SK-N-SH (cell line): ENCODE results near the gene RNF212B. TPM values are rescaled to one million over a fixed set of nuclear protein-coding genes. Genes with fewer than 3 reads are reported as not detected.

Experiments
- CTCF ChIA-PET: fragments of 300-600, 350-600 bp; formaldehyde crosslinking; extraction: SDS; loops from one replicate; lab custom pipeline; 2021; lab: Yijun Ruan, JAX
- POLR2A ChIA-PET: fragments of 350-600 bp; sonication (Branson Sonifier 250); formaldehyde crosslinking; extraction: SDS; loops from one replicate; lab custom pipeline; 2020; ENCODE audit warnings: antibody characterized with exemption, inconsistent platforms; lab: Yijun Ruan, JAX
- DNase-seq: peaks from one replicate; pipeline ENCODE4 v3.0.0; 2012
- H2AFZ ChIP-seq: fragments of 200-600 bp; sonication (generic); 2 replicates; pipeline ENCODE4 v1.8.1; 2016; ENCODE audit warnings: antibody characterized with exemption, mild to moderate bottlenecking, low read depth
- H3F3A ChIP-seq: fragments of 200-600 bp; sonication (generic); replicated peaks from 2 replicates; pipeline ENCODE3; 2016; ENCODE audit warnings: antibody characterized with exemption, mild to moderate bottlenecking; ENCODE audit not compliant: insufficient read depth
- H3K27ac ChIP-seq, 2 experiments: fragments of 200-500 bp in 1 of 2; fragments of 200-600 bp in 1 of 2; sonication (Bioruptor generic) in 1 of 2; sonication (generic), shearing (Covaris generic) in 1 of 2; 2 replicates each; pipeline versions ENCODE4 v1.5.1 to v1.6.1; 2014 to 2016; ENCODE audit warnings: low read depth in 2 of 2, inconsistent platforms in 1 of 2, low read length in 1 of 2, mild to moderate bottlenecking in 1 of 2, mixed read lengths in 1 of 2
- H3K27me3 ChIP-seq: fragments of 200-600 bp; sonication (generic), shearing (Covaris generic); 2 replicates; pipeline ENCODE4 v1.6.1; 2016; ENCODE audit warnings: mixed run types; ENCODE audit not compliant: insufficient read depth
- H3K36me3 ChIP-seq, 2 experiments: fragments of 200-500 bp in 1 of 2; fragments of 200-600 bp in 1 of 2; sonication (Bioruptor generic) in 1 of 2; sonication (generic) in 1 of 2; replicated peaks in 1 of 2; 2 replicates each; pipeline versions ENCODE3 to v1.5.1; 2014 to 2016; ENCODE audit warnings: low read length in 1 of 2, mild to moderate bottlenecking in 1 of 2; ENCODE audit not compliant: insufficient read depth in 2 of 2, control insufficient read depth in 1 of 2
- H3K4me1 ChIP-seq, 2 experiments: fragments of 200-500 bp in 1 of 2; fragments of 200-600 bp in 1 of 2; sonication (Bioruptor generic) in 1 of 2; sonication (generic), shearing (Covaris generic) in 1 of 2; 2 replicates each; pipeline versions ENCODE4 v1.5.1 to v1.6.1; 2014 to 2016; ENCODE audit warnings: low read depth in 1 of 2, low read length in 1 of 2, mixed run types in 1 of 2; ENCODE audit not compliant: insufficient read depth in 2 of 2, control insufficient read depth in 1 of 2
- H3K4me2 ChIP-seq: fragments of 200-600 bp; sonication (generic), shearing (Covaris generic); 2 replicates; pipeline ENCODE4 v1.6.1; 2017; ENCODE audit warnings: mixed run types
- H3K4me3 ChIP-seq, 2 experiments: fragments of 200-500 bp in 1 of 2; fragments of 200-600 bp in 1 of 2; sonication (Bioruptor generic) in 1 of 2; sonication (generic), shearing (Covaris generic) in 1 of 2; 2 replicates each; pipeline versions ENCODE4 v1.5.1 to v1.8.1; 2014 to 2016; ENCODE audit warnings: low read depth in 2 of 2, inconsistent platforms in 1 of 2, low read length in 1 of 2, mild to moderate bottlenecking in 1 of 2, mixed read lengths in 1 of 2, moderate library complexity in 1 of 2
- H3K79me2 ChIP-seq: fragments of 200-600 bp; sonication (generic); 2 replicates; pipeline ENCODE4 v1.8.1; 2017; ENCODE audit warnings: mild to moderate bottlenecking; ENCODE audit not compliant: insufficient read depth
- H3K9ac ChIP-seq: fragments of 200-600 bp; sonication (generic); 2 replicates; pipeline ENCODE4 v1.6.1; 2017; ENCODE audit warnings: mixed run types
- H3K9me2 ChIP-seq: fragments of 200-600 bp; sonication (generic); 2 replicates; pipeline ENCODE4 v1.6.1; 2017; ENCODE audit warnings: mixed run types
- H3K9me3 ChIP-seq: fragments of 200-600 bp; sonication (generic); 2 replicates; pipeline ENCODE4 v1.6.1; 2017; ENCODE audit warnings: mixed run types, mild to moderate bottlenecking, moderate library complexity
- H4K20me1 ChIP-seq: fragments of 200-600 bp; sonication (generic); 2 replicates; pipeline ENCODE4 v1.6.1; 2017; ENCODE audit warnings: mild to moderate bottlenecking, mixed run types; ENCODE audit not compliant: insufficient read depth
- CTCF ChIP-seq: fragments of 200-600 bp; sonication (generic); IDR thresholded peaks from 2 replicates; pipeline ENCODE4 v1.6.1; 2017; ENCODE audit warnings: antibody characterized with exemption, mild to moderate bottlenecking, moderate library complexity
- ELF1 ChIP-seq: IDR thresholded peaks from 2 replicates; pipeline ENCODE4 v1.4.0; 2012
- EZH2phosphoT487 ChIP-seq: fragments of 200-600 bp; sonication (generic); IDR thresholded peaks from 2 replicates; pipeline ENCODE4 v1.6.1; 2017; ENCODE audit warnings: low read depth, mixed run types, mild to moderate bottlenecking, antibody characterized with exemption, moderate library complexity, borderline replicate concordance
- FOSL2 ChIP-seq: IDR thresholded peaks from 2 replicates; pipeline ENCODE4 v1.4.0; 2012; ENCODE audit warnings: low read depth, mild to moderate bottlenecking, moderate library complexity, borderline replicate concordance
- FOXM1 ChIP-seq: IDR thresholded peaks from 2 replicates; pipeline ENCODE4 v1.4.0; 2012; ENCODE audit warnings: low read depth, mild to moderate bottlenecking
- IRF3 ChIP-seq: fragments of 150-350 bp; IDR thresholded peaks from 2 replicates; pipeline ENCODE4 v1.6.1; 2016; ENCODE audit warnings: mild to moderate bottlenecking, low read depth, low read length
- MAX ChIP-seq: IDR thresholded peaks from 2 replicates; pipeline ENCODE4 v1.4.0; 2012; ENCODE audit warnings: low read depth
- MEF2A ChIP-seq: IDR thresholded peaks from 2 replicates; pipeline ENCODE4 v1.4.0; 2012; ENCODE audit warnings: low read depth, borderline replicate concordance
- NFIC ChIP-seq: IDR thresholded peaks from 2 replicates; pipeline ENCODE4 v1.4.0; 2012; ENCODE audit warnings: borderline replicate concordance
- PBX3 ChIP-seq: IDR thresholded peaks from 2 replicates; pipeline ENCODE4; 2012
- RCOR1 ChIP-seq: fragments of 150-350 bp; IDR thresholded peaks from 2 replicates; pipeline ENCODE4 v1.6.1; 2017; ENCODE audit warnings: antibody characterized with exemption, low read length
- RFX5 ChIP-seq: IDR thresholded peaks from 2 replicates; pipeline ENCODE4 v1.6.1; 2012; ENCODE audit warnings: mild to moderate bottlenecking, improper control_type of control experiment, low read length
- SIN3A ChIP-seq: IDR thresholded peaks from 2 replicates; pipeline ENCODE4 v1.6.1; 2012; ENCODE audit warnings: low read depth, mild to moderate bottlenecking, low read length, moderate library complexity, borderline replicate concordance
- TEAD4 ChIP-seq: IDR thresholded peaks from 2 replicates; pipeline ENCODE4 v1.4.0; 2012; ENCODE audit warnings: mild to moderate bottlenecking, borderline replicate concordance; ENCODE audit not compliant: insufficient read depth
- USF1 ChIP-seq: IDR thresholded peaks from 2 replicates; pipeline ENCODE4 v1.4.0; 2012; ENCODE audit warnings: low read depth, borderline replicate concordance
- USF2 ChIP-seq: fragments of 150-350 bp; IDR thresholded peaks from 2 replicates; pipeline ENCODE4 v1.6.1; 2017; ENCODE audit warnings: antibody characterized with exemption, low read length, low read depth, borderline replicate concordance
- YY1 ChIP-seq: IDR thresholded peaks from 2 replicates; pipeline ENCODE4 v1.4.0; 2012; ENCODE audit warnings: low read depth, mild to moderate bottlenecking
- WGBS: methylation state at CpG from one replicate; pipeline ENCODE4 v1.1.6; 2017; ENCODE audit warnings: low lambda C conversion rate; 5-methylcytosine and 5-hydroxymethylcytosine counted together
- polyA plus RNA-seq, 3 experiments: library from polyadenylated mRNA; depleted of rRNA; stranded (reverse); fragments of >200 nt; gene quantifications; 2 replicates each; pipeline ENCODE4 v1.2.3, GENCODE V29; 2012

The RNF212B gene
- polyA plus RNA-seq, 1 of the 3 experiments (the other 2 are of a cell fraction) = not detected

GRCh38 chr14:23269193-23269592 lies 31.5 kb downstream of the RNF212B start:
- Histone ChIP-seq H3K27me3 (no peaks in the 10 kb centered on the region), H4K20me1 (no peaks in the 10 kb centered on the region), H2AFZ (no peak overlapping the region), H3K9me2 (no peaks in the 10 kb centered on the region), H3K4me1 (no peaks in the 10 kb centered on the region; a peak in 2 of 4 replicates), H3K36me3 (peaks cover 0 to 8% of the 10 kb centered on the region in 2 experiments), H3K79me2 (no peaks in the 10 kb centered on the region), H3K9me3 (no peaks in the 10 kb centered on the region), H3K27ac (no peak overlapping the region), H3K9ac (no peak overlapping the region), H3F3A (peaks cover 3% of the 10 kb centered on the region), H3K4me3 (no peak overlapping the region), H3K4me2 (no peak overlapping the region)
- CTCF ChIA-PET = interaction anchor here (1.0 to 3.4 kb wide), 4 partner anchors 25 to 110 kb away, joined by 3 to 21 read pairs (median 5); partner anchors contain the start of gene BCL2L2
- 88% methylated on average over 5 of the region's 7 CpGs for WGBS
- no peak for DNase-seq
- no peak for TF ChIP-seq TEAD4
- TF ChIP-seq USF1 = no peak
- no peak for TF ChIP-seq FOXM1
- TF ChIP-seq ELF1 = no peak
- TF ChIP-seq SIN3A = no peak
- no peak for TF ChIP-seq FOSL2
- TF ChIP-seq RCOR1 = no peak
- TF ChIP-seq IRF3 = no peak
- no peak for TF ChIP-seq MEF2A
- TF ChIP-seq RFX5 = no peak
- TF ChIP-seq PBX3 = no peak
- TF ChIP-seq YY1 = no peak
- POLR2A ChIA-PET = no interaction called here

GRCh38 chr14:23275412-23275811 lies 37.7 kb downstream of the RNF212B start:
- Histone ChIP-seq H3K36me3 (peaks cover 0 to 8% of the 10 kb centered on the region in 2 experiments), H4K20me1 (no peaks in the 10 kb centered on the region), H3F3A (no peaks in the 10 kb centered on the region), H3K9me2 (no peaks in the 10 kb centered on the region), H3K9me3 (no peaks in the 10 kb centered on the region), H3K27ac (no peak overlapping the region), H3K4me1 (no peaks in the 10 kb centered on the region), H2AFZ (no peak overlapping the region), H3K4me2 (no peak overlapping the region), H3K27me3 (no peaks in the 10 kb centered on the region), H3K4me3 (no peak overlapping the region), H3K79me2 (peaks cover 3% of the 10 kb centered on the region; the same call in 1 of the 2 replicates), H3K9ac (no peak overlapping the region)
- ChIA-PET CTCF (interaction anchor here (1.0 to 1.9 kb wide), 6 partner anchors 11 to 105 kb away, joined by 3 to 9 read pairs (median 4); partner anchors contain the start of gene HOMEZ), POLR2A (no interaction called here)
- TF ChIP-seq MAX (no peak), NFIC (no peak), FOXM1 (no peak), CTCF (no peak), USF2 (no peak), TEAD4 (no peak), EZH2phosphoT487 (no peak)
- 69% methylated on average over 2 of the region's 2 CpGs for WGBS
- DNase-seq = no peak
